ENCODE data around the gene CYP2W1.
"Not testable (repeated sequence)": the region's sequence is repeated elsewhere in the genome, so short reads cannot be mapped to it uniquely, and the experiment has no call there.

GRCh38 chr7:960972-961371 is 22.0 kb upstream of the CYP2W1 start:
- TF ChIP-seq CTCF (IDR thresholded peaks at IDR 0.05; ENCODE audit: insufficient read depth, low read length); REST (IDR thresholded peaks at IDR 0.05; ENCODE audit: insufficient replicate concordance, low read depth); POLR2AphosphoS5 (IDR thresholded peaks at IDR 0.05; ENCODE audit: low read depth); GABPA (IDR thresholded peaks at IDR 0.05; ENCODE audit: low read depth): not testable (repeated sequence)
